BJ (cell line): Measurements from ENCODE around the gene CTNND2. TPM values are rescaled to one million over a fixed set of nuclear protein-coding genes. Genes with fewer than 3 reads are reported as not detected.

Experiments
- CTCF ChIA-PET: fragments of 350-600 bp; formaldehyde crosslinking; extraction: SDS; loops from one replicate; lab custom pipeline; 2021; ENCODE audit warnings: antibody characterized with exemption, inconsistent platforms; lab: Yijun Ruan, JAX
- POLR2A ChIA-PET: fragments of 300-600 bp; sonication (Branson Sonifier 250); formaldehyde crosslinking; extraction: SDS; loops from one replicate; lab custom pipeline; 2021; ENCODE audit warnings: antibody characterized with exemption; lab: Charles Lee
- DNase-seq: peaks from one replicate; pipeline ENCODE4 v3.0.0-alpha.2; 2011; ENCODE audit warnings: low read depth
- H3K27me3 ChIP-seq: 2 replicates; pipeline ENCODE4 v1.6.0; 2011; ENCODE audit warnings: low read length; ENCODE audit not compliant: control insufficient read depth, insufficient read depth
- H3K36me3 ChIP-seq: 2 replicates; pipeline ENCODE4 v1.5.1; 2011; ENCODE audit warnings: low read length; ENCODE audit not compliant: control insufficient read depth, insufficient read depth
- H3K4me3 ChIP-seq: 2 replicates; pipeline ENCODE4 v1.5.1; 2011; ENCODE audit warnings: low read depth, mild to moderate bottlenecking, control low read depth, low read length
- CTCF ChIP-seq: IDR thresholded peaks from 2 replicates; pipeline ENCODE4 v1.5.1; 2011; ENCODE audit warnings: low read depth, mild to moderate bottlenecking, control low read depth, inconsistent platforms, low read length, moderate library complexity; ENCODE audit not compliant: insufficient read depth
- polyA plus RNA-seq: library from polyadenylated mRNA; depleted of rRNA; stranded (reverse); fragments of >200 nt; gene quantifications from 2 replicates; pipeline ENCODE4 v1.2.3, GENCODE V29; 2011

Gene CTNND2
- polyA plus RNA-seq, 1 experiment, result not detected

DNA sequence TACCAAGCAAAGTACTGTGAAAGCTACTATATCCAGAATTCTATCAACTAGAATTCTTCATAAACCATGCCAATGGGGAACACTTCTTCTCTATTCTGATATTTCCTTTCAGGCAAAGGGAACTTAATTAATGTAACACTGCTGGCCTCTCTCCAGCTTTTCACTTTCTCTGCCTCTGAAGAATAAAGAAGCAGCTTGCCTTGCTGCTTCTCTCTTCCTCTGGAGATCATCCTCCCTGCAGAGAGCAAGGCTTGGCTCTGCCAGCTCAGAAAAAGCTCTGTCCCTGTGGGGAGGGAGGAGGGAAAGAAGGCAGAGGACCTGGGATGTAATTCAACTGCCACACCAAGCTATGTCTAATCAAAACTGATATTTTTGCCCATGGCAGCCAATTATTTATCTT lies 6.5 kb downstream of the CTNND2 start:
- ChIA-PET POLR2A (no interaction called here), CTCF (no interaction called here)
- Histone ChIP-seq H3K4me3 (no peak overlapping the region), H3K36me3 (no peaks in the 10 kb centered on the region), H3K27me3 (peaks cover 1% of the 10 kb centered on the region)
- no peak for TF ChIP-seq CTCF
- no peak for DNase-seq

DNA sequence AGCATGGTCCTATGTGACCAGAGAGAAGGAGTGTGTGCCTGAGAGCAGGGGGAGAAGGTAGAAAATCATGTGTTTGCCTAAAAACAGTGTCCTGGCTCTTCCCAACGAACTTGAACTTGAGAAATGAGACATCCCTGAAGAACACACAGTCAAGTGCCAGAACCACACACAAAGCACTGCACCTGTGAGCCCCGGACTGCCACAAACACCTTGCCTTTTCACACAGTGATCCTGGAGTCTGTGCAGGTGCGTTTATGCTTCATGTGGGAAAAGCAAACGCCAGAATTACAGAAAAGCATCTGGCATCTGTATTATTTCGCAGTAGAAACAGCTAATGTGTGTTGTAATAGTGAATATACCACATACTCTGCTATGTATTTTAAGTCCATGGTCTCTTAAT lies 9.3 kb downstream of the CTNND2 start:
- ChIA-PET CTCF (no interaction called here), POLR2A (no interaction called here)
- no peak for TF ChIP-seq CTCF
- H3K27me3 ChIP-seq, result no peaks in the 10 kb centered on the region
- DNase-seq, result no peak
- no peaks in the 10 kb centered on the region for H3K36me3 ChIP-seq
- no peak overlapping the region for H3K4me3 ChIP-seq

DNA sequence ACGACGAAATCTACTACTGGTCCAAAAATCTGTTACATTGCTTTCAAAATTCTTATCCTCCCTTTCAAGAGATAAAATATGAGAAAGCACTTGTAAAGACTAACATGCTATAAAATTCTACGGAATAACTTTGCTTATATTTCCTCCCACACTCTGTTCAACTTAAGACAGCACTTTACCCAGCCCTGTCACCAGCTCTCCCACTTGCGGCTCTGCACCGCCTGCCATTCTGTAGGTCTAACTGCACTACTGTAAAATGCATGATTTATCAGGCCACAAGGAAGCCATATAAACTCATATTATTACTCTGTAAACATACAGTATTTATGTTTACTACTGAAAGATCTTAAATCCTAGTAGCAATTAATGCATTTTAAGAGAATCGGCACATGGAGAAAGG lies 11.4 kb downstream of the CTNND2 start:
- Histone ChIP-seq H3K27me3 (no peaks in the 10 kb centered on the region), H3K36me3 (no peaks in the 10 kb centered on the region), H3K4me3 (no peak overlapping the region)
- ChIA-PET POLR2A (no interaction called here), CTCF (no interaction called here)
- TF ChIP-seq CTCF, result no peak
- no peak for DNase-seq

DNA sequence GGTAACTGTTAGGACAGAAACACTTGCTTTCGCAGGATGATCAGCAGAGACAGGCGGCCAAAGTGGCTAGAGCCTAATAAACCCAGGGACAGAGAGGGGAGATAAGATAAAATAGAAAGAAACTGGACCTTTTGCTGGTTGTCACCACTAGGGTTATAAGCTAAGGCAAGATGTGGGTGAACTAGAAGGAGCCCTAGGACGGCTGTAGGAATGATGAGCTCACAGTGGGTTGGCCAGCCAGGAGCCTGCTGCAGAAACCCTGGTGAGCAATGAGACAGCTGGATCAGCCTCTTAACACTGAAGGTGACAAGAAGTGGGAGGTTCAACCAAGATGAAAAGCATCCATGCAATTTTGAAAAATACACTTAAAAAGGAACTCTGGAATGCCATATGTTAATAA lies 13.5 kb downstream of the CTNND2 start:
- DNase-seq, result no peak
- CTCF ChIA-PET, result no interaction called here
- Histone ChIP-seq H3K36me3 (no peaks in the 10 kb centered on the region), H3K27me3 (no peaks in the 10 kb centered on the region), H3K4me3 (no peak overlapping the region)
- POLR2A ChIA-PET, result no interaction called here
- TF ChIP-seq CTCF, result no peak

DNA sequence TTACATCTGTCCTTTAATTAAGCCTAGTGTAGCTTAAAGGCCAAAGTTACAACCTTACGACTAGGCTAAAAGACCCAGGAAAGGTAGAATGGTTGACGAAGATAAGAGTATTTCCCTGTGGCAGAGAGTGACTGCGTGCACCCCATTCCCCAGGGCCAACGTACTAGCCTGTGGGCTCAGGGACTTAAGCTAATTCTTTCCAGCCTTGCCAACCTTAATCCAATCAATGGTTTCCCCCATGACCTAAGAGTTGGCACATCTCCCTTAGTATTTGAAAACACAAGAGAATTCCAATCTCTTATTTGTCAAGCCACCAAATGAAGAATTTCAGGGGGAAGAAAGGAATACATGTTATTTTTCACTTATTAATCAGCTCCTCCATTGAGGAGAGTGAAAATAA lies 16.0 kb downstream of the CTNND2 start:
- no peaks in the 10 kb centered on the region for H3K27me3 ChIP-seq
- ChIA-PET POLR2A (no interaction called here), CTCF (no interaction called here)
- no peaks in the 10 kb centered on the region for H3K36me3 ChIP-seq
- no peak for DNase-seq
- TF ChIP-seq CTCF, result no peak
- no peak overlapping the region for H3K4me3 ChIP-seq
